Ovary (tissue), 3 donors: ENCODE data around the gene TMEM236.

ENCODE experiments used
- EP300 ChIP-seq: sonication (generic); formaldehyde crosslinking; IDR thresholded peaks from one replicate; pipeline ENCODE4 v1.6.1; 2017; ENCODE audit warnings: antibody characterized with exemption
- TF ChIP-seq, protein P1 (sequence below), 3 donors: fragments of 450-650 bp in 2 of 3; fragments of 200-600 bp in 1 of 3; IDR thresholded peaks; one replicate each; pipeline versions ENCODE4 v1.5.1 to v1.8.0; 2016 to 2022; ENCODE audit warnings: antibody characterized with exemption in 3 of 3, mild to moderate bottlenecking in 1 of 3
- donor health status: DM: no; HTN: no; CAD: no.

DNA sequence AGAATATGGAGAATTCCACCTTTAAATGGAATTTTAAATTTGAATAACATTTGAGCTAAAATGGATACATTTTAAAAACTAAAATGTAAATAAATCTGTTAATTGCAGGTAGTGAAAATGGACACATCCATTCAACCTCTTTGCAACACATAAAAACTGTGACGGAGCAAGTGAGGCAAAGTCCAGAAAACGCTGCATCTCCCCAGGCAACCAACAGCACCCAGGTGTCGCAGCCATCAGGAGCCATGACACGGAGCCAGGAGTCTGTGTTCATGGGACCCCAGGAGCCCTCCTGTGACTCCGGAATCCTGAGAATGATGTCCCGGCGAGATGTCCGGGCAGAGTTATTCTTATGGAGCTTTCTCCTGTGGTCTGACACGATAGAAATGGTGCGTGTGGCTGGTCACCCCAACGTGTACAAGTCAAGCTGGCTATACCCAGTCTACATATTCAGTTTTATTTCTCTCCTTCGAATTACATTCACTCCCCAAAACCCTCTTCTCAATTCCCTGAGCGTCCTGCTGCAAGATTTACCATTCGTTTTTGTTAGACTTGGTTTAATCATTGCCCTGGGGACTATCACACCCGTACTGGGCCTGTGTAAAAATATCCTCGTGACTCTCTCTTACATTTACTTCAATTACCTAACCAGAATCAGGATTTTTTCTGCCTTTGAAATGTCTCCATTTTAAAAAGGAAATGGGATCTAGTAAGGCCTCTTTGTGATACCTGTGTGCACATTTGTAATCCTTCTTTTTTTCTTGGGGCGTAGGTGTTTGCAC is 44.0 kb downstream of the TMEM236 start:
- TF ChIP-seq, protein P1, sequence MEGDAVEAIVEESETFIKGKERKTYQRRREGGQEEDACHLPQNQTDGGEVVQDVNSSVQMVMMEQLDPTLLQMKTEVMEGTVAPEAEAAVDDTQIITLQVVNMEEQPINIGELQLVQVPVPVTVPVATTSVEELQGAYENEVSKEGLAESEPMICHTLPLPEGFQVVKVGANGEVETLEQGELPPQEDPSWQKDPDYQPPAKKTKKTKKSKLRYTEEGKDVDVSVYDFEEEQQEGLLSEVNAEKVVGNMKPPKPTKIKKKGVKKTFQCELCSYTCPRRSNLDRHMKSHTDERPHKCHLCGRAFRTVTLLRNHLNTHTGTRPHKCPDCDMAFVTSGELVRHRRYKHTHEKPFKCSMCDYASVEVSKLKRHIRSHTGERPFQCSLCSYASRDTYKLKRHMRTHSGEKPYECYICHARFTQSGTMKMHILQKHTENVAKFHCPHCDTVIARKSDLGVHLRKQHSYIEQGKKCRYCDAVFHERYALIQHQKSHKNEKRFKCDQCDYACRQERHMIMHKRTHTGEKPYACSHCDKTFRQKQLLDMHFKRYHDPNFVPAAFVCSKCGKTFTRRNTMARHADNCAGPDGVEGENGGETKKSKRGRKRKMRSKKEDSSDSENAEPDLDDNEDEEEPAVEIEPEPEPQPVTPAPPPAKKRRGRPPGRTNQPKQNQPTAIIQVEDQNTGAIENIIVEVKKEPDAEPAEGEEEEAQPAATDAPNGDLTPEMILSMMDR (IDR thresholded peaks at IDR 0.05), result no peak
- TF ChIP-seq EP300, result no peak
